PFSK-1 (cell line): ENCODE measurements around the gene TTC16.

Source experiments
- FOXP2 ChIP-seq: optimal IDR thresholded peaks from 2 replicates; pipeline ENCODE3; 2011; ENCODE audit warnings: borderline replicate concordance, control low read depth, inconsistent platforms; ENCODE audit not compliant: insufficient read depth; ENCODE audit errors: extremely low read length, extremely low read depth
- POLR2AphosphoS5 ChIP-seq: IDR thresholded peaks from 2 replicates; pipeline ENCODE4 v1.6.1; 2012; ENCODE audit warnings: low read depth, mild to moderate bottlenecking, control low read depth, low read length, moderate library complexity
- REST ChIP-seq, 2 experiments: IDR thresholded peaks; 2 replicates each; pipeline versions ENCODE4 v1.6.1 to v1.8.0; 2011 to 2012; ENCODE audit warnings: low read depth in 2 of 2, low read length in 2 of 2, control low read depth in 1 of 2, inconsistent platforms in 1 of 2, mild to moderate bottlenecking in 1 of 2, moderate library complexity in 1 of 2; ENCODE audit not compliant: insufficient read depth in 1 of 2
- SIN3A ChIP-seq: IDR thresholded peaks from 2 replicates; pipeline ENCODE4 v1.6.1; 2012; ENCODE audit warnings: mild to moderate bottlenecking, low read length, moderate library complexity, borderline replicate concordance; ENCODE audit not compliant: insufficient read depth
- TAF1 ChIP-seq: IDR thresholded peaks from 2 replicates; pipeline ENCODE4 v1.6.1; 2012; ENCODE audit warnings: low read length, control low read depth, borderline replicate concordance; ENCODE audit not compliant: insufficient read depth

- TF ChIP-seq TAF1 (no peak), POLR2AphosphoS5 (no peak), REST (IDR thresholded peaks at IDR 0.05; ENCODE audit: insufficient read depth in 1 of 2, low read depth in 2 of 2, low read length in 2 of 2) (no peak), FOXP2 (no peak), SIN3A (no peak)
Observed at GRCh38 chr9:127700140-127700539, 15.7 kb upstream of the TTC16 start.
